GM21737 (cell line): ENCODE results near the gene GPRASP2.
A peak's percentile ranks its signal among the peaks of the same experiment; 100 is the strongest.
"Not testable (repeated sequence)": the region's sequence is repeated elsewhere in the genome, so short reads cannot be mapped to it uniquely, and the experiment has no call there.

ENCODE experiments used
- ATAC-seq: cut with Tn5 transposase; IDR thresholded peaks from one replicate; pipeline ENCODE4 v1.9.1; 2021; ENCODE audit warnings: mild to moderate bottlenecking, moderate library complexity; ENCODE audit not compliant: unreplicated experiment

The GPRASP2 gene

DNA sequence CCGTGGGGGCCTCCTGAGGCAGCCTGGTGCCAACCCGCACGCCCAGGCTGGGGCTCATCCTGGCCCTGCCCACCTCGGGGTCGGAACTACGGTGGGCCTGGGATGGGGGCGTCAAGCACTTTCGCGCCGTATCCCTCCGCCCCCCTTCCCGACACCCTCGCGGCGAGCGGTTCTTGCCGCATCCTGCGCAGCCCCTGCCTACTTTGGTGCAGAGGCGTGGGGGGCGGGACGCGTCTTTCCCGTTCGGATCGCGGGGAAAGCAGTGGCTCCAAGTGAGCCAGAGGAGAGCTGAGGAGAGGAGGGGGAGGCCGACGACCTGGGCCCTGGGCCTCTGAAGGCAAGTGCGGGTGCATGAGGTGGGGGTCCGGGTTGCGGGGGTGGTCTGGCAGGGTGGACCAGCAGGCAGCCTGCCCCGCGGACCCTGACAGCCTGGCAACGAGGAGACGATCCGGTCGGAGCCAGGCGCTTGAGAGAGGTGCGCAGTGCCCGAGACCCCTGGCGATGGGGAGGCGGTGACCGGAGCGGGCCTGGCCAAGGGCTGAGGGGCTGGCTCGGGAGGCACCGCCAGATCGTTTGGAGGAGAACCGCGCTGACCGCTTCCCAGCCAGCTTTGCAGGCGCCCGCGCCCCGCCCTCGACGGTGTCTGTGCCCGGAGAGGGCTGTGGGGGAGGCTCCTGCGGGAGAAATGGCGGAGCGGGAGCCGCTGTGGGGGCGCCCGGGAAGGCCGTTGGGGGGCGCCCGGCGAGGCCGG, at the start of gene GPRASP2:
Gene GPRASP2, plus strand, starts transcription at position 233 of the 751 bp plus-strand sequence. CDS start 2,422 bp downstream, outside the sequence.
- ATAC-seq, result no peak

DNA sequence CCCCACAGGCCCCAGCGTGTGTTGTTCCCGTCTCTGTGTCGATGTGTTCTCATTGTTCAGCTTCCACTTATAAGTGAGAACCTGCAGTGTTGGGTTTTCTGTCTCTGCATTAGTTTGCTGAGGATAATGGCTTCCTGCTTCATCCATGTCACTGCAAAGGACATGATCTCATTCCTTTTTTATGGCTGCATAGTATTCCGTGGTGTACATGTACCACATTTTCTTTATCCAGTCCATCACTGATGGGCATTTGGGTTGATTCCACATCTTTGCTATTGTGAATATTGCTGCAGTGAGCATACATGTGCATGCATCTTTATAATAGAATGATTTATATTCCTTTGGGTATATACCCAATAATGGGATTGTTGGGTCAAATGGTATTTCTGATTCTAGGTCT, 48.4 kb upstream of the GPRASP2 start:
- ATAC-seq, result not testable (repeated sequence)

GRCh38 chrX:102667034-102667433, 45.2 kb upstream of the GPRASP2 start:
- not testable (repeated sequence) for ATAC-seq

- ATAC-seq, result no peak
These were observed 42.7 kb upstream of the GPRASP2 start for GRCh38 chrX:102669526-102669925.

DNA sequence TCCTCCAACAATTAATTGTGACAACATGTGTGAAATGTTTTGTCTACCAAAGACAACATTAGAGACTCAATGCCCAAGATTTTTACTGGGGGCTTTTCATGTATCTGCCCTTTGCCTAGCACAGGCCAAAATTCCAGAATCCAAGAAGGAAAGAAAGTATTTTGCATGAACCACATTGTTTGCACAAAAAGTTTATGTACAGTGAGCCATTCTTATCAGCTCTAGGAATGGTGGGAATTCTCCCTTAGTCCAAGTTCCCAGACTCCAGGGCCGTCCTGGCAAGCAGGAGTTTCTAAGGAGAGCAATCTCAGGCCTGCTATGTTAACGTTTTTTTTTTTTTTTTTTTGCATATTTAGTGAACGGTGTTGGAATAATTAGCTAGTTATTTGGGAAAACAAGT, 39.4 kb upstream of the GPRASP2 start:
- no peak for ATAC-seq

GRCh38 chrX:102677479-102677878, 34.8 kb upstream of the GPRASP2 start:
- not testable (repeated sequence) for ATAC-seq

DNA sequence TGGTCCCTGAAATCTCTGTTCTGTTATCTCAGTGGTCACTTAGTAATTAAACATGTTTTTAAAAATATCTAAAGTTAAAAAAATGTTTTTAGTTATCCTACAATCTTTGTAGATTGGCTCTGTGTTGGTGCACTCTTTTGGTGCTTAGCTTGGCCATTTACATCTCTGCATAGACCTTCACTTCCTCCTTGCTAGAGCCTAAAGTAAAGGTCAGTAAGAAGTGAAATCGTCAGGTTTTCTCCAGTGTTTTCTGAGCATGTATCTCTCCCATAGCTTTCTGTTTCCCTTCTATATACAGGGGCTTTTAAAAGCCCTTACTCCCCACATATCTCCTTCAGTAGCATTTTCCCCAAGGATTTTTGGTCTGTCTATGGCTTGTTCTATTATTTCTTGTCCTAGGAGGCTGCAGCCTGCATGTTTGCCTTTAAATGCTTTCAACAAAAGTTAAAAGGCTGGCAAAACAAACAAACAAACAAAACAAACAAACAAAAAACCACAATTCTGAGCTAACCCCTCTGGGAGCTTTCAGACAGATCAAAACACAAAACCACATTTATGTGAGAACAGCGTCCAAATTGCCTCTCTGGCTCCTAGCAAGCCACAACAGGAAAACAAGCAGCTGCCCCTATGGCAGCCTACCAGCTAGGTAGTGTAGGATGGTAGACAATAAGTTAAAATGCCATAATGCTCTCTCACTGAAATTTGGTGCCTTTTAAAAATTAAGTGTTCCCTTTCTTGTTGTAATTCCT, 27.3 kb upstream of the GPRASP2 start:
- no peak for ATAC-seq

DNA sequence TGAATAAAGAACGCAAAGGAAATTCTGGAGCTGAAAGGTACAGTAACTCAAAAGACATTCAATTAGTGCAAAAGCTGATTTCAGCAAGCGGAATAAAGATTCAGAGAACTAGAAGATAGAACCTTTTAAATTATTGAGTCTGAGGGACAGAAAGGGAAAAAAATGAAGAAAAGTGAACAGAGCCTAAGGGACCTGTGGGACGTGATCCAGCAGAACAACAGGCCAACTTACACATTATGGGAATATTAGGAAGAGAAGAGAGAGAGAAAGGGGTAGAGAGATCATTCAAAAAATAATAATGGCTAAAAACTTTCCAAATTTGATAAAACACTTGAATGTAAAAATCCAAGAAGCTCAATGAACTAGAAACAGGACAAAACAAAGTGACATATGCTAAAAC, 17.5 kb upstream of the GPRASP2 start:
- ATAC-seq, result no peak

- no peak for ATAC-seq
These were observed 15.9 kb upstream of the GPRASP2 start for GRCh38 chrX:102696306-102696705.

- ATAC-seq, result no peak
These were observed 14.8 kb upstream of the GPRASP2 start for GRCh38 chrX:102697494-102697893.

GRCh38 chrX:102708900-102709299, 3.3 kb upstream of the GPRASP2 start:
- ATAC-seq, result no peak

- no peak for ATAC-seq
These were observed 404 bp upstream of the GPRASP2 start for GRCh38 chrX:102711872-102712215.

- no peak for ATAC-seq
These were observed 855 bp downstream of the GPRASP2 start for GRCh38 chrX:102712981-102713625.

DNA sequence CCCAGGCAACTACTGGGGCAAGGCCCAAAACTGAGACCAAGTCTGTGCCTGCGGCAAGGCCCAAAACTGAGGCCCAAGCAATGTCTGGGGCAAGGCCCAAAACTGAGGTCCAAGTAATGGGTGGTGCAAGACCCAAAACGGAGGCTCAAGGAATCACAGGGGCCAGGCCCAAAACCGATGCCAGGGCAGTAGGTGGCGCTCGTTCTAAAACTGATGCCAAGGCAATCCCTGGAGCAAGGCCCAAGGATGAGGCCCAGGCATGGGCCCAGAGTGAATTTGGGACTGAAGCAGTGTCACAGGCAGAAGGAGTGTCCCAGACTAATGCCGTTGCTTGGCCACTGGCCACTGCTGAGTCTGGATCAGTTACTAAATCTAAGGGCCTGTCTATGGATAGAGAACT, 2.7 kb downstream of the GPRASP2 start:
- no peak for ATAC-seq

DNA sequence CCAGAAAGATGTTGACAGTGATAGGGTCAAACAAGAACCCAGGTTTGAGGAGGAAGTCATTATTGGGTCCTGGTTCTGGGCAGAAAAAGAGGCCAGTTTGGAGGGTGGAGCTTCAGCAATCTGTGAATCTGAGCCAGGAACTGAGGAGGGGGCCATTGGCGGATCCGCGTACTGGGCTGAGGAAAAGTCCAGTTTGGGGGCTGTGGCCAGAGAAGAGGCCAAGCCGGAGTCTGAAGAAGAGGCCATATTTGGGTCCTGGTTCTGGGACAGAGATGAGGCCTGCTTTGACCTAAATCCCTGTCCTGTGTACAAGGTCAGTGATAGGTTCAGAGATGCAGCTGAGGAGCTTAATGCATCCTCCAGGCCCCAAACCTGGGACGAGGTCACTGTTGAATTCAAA, 3.7 kb downstream of the GPRASP2 start:
- no peak for ATAC-seq

DNA sequence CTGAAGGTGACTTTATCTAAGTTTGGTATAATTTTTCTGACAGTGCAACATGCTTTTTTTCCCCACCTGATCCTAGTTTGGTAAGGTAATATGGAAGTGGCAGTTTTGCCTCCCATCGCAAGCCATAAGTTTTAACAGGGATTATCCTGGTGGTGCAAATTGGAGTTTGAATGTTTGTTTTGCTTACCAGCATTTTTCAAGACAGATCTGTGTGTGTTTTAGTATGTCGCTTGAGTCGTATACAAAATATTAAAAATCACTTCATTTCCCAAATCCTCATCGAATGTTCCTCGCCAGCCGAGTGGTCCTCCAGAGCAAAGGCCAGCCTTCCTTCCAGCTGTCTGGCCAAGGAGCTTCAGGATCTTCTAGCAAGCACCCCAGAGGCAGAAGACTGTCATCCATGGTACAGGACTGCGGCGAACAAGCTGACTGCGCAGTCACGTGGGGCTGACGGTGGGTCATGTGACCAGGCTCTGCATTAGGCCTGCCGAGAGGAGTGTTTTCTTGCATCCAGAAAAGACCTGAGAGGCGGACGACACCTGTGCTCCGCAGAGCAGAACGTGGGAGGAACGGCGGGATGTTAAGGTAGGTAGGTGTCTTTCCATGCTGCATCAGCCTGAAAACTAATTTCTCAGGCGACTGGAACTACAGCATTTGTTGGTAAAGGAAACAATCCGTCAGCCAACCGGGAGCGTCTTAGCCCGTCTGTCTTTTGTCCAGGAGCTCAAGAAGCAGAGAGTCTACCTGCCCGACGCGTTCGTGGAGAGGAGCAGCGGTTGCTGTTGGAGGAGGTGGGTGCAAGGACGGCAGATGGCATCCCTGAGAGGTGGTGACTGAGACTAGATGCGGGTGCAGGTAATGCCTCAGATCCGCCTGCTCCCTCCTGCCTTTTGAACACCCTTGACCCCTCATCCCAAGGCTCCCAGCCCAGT, 8.3 kb downstream of the GPRASP2 start, which contains the start of gene GPRASP3:
Gene GPRASP3, plus strand, starts transcription at position 507 of the 932 bp plus-strand sequence. CDS start 28,253 bp downstream, outside the sequence.
- peak; percentile 82 for ATAC-seq

- ATAC-seq, result not testable (repeated sequence)
These were observed 8.9 kb downstream of the GPRASP2 start for GRCh38 chrX:102721169-102721506.

GRCh38 chrX:102723456-102723855, 11.2 kb downstream of the GPRASP2 start:
- no peak for ATAC-seq

DNA sequence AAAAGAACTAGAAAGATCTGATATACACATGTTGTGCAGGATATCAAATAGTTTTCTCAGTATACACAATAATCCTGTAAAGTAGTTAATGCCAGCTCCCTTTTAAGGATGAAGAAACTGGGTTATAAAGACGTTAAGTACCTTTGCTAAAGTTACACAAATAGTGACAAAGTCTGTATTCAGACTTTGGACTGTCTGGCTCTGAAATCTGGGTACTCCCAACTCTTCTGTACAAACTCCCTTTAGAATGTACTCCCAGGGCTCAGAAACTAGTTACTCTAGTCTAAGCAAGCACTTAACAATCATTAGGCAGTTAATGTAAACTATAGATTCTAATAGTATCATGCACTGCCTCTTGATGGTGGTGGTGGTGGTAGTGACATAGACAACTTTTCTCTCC, 15.5 kb downstream of the GPRASP2 start:
- no peak for ATAC-seq

GRCh38 chrX:102728646-102729045, 16.4 kb downstream of the GPRASP2 start:
- ATAC-seq, result no peak

- no peak for ATAC-seq
These were observed 27.4 kb downstream of the GPRASP2 start for GRCh38 chrX:102739657-102740056.
